ENCODE measurements around the gene CEMIP. TPM values are rescaled to one million over a fixed set of nuclear protein-coding genes. Genes with fewer than 3 reads are reported as not detected.

The CEMIP gene
- total RNA-seq, 2 experiments from 2014 or later = not detected

DNA sequence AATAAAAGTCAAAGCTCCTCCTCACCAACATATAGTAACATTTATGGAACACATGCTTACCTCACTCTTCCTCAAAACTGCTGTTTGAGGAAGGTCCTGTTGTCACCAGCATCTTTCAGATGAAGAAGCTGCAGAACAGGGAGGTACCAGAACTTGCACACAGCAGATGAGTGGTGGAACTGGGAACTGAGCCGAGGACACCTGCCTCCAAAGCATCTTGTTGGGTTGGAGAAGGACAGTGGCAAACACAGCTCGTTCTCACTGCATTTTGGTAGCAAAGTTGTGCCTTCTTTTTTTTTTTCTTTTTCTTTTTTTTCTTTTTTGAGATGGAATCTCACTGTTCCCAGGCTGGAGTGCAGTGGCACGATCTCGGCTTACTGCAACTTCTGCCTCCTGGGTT is 76.0 kb downstream of the CEMIP start:
- ATAC-seq (ENCODE audit: poor library complexity) (no peak), DNase-seq (no peak)
- Histone ChIP-seq H3K27me3 (ENCODE audit: control insufficient read depth in 1 of 2, insufficient read depth in 2 of 2, low read length in 2 of 2) (peaks cover 0 to 5% of the 10 kb centered on the region in 2 experiments), H3K9me3 (ENCODE audit: control insufficient read depth in 1 of 2, insufficient read depth in 1 of 2, low read length in 2 of 2) (no peaks in the 10 kb centered on the region), H3K4me1 (ENCODE audit: insufficient read depth, low read length) (peaks cover 17% of the 10 kb centered on the region), H3K27ac (ENCODE audit: low read depth in 1 of 2, low read length in 2 of 2) (no peak overlapping the region), H3K4me3 (ENCODE audit: low read length) (no peak overlapping the region), H3K36me3 (ENCODE audit: insufficient read depth, low read length) (no peaks in the 10 kb centered on the region)
- no peak for TF ChIP-seq CTCF (IDR thresholded peaks at IDR 0.05)
- Mint-ChIP-seq H3K4me1 (ENCODE audit: low read depth) (peaks cover 24% of the 10 kb centered on the region), H3K4me3 (no peak overlapping the region), H3K27ac (no peak overlapping the region), H3K9me3 (no peaks in the 10 kb centered on the region), H3K36me3 (ENCODE audit: low read depth) (no peaks in the 10 kb centered on the region), H3K27me3 (peaks cover 10% of the 10 kb centered on the region)
- POLR2A ChIA-PET = no interaction called here
- intact Hi-C loops (cut with DNase I, micrococcal nuclease) = no loop called here
- CTCF ChIA-PET = no interaction called here

GRCh38 chr15:80856400-80856799 is 77.2 kb downstream of the CEMIP start:
- no peaks in the 10 kb centered on the region for H3K36me3 ChIP-seq (ENCODE audit: insufficient read depth, low read length)
- no peak for TF ChIP-seq CTCF (IDR thresholded peaks at IDR 0.05)
- H3K9me3 ChIP-seq (ENCODE audit: control insufficient read depth in 1 of 2, insufficient read depth in 1 of 2, low read length in 2 of 2) = no peaks in the 10 kb centered on the region
- peaks cover 5% of the 10 kb centered on the region for H3K27me3 Mint-ChIP-seq
- H3K27ac ChIP-seq (ENCODE audit: low read depth in 1 of 2, low read length in 2 of 2) = no peak overlapping the region
- intact Hi-C loops (cut with DNase I, micrococcal nuclease) = no loop called here
- H3K27ac Mint-ChIP-seq = no peak overlapping the region
- DNase-seq (no peak), ATAC-seq (ENCODE audit: poor library complexity) (no peak)
- H3K4me3 Mint-ChIP-seq = no peak overlapping the region
- H3K36me3 Mint-ChIP-seq (ENCODE audit: low read depth) = no peaks in the 10 kb centered on the region
- no peak overlapping the region for H3K4me3 ChIP-seq (ENCODE audit: low read length)
- peaks cover 24% of the 10 kb centered on the region for H3K4me1 Mint-ChIP-seq (ENCODE audit: low read depth)
- POLR2A ChIA-PET = no interaction called here
- CTCF ChIA-PET = no interaction called here
- H3K27me3 ChIP-seq (ENCODE audit: control insufficient read depth in 1 of 2, insufficient read depth in 2 of 2, low read length in 2 of 2) = peaks cover 0 to 2% of the 10 kb centered on the region in 2 experiments
- peaks cover 17% of the 10 kb centered on the region for H3K4me1 ChIP-seq (ENCODE audit: insufficient read depth, low read length)
- no peaks in the 10 kb centered on the region for H3K9me3 Mint-ChIP-seq

GRCh38 chr15:80856809-80857377 is 77.7 kb downstream of the CEMIP start:
- Mint-ChIP-seq H3K27ac (no peak overlapping the region), H3K4me3 (no peak overlapping the region), H3K4me1 (ENCODE audit: low read depth) (peaks cover 24% of the 10 kb centered on the region), H3K9me3 (no peaks in the 10 kb centered on the region), H3K27me3 (peaks cover 5% of the 10 kb centered on the region), H3K36me3 (ENCODE audit: low read depth) (no peaks in the 10 kb centered on the region)
- CTCF ChIA-PET = no interaction called here
- peaks cover 0 to 2% of the 10 kb centered on the region in 2 experiments for H3K27me3 ChIP-seq (ENCODE audit: control insufficient read depth in 1 of 2, insufficient read depth in 2 of 2, low read length in 2 of 2)
- ATAC-seq (ENCODE audit: poor library complexity) (no peak), DNase-seq (peak in 1 of 14 experiments; percentile 13)
- intact Hi-C loops (cut with DNase I, micrococcal nuclease) = no loop called here
- no peaks in the 10 kb centered on the region for H3K36me3 ChIP-seq (ENCODE audit: insufficient read depth, low read length)
- H3K4me3 ChIP-seq (ENCODE audit: low read length) = no peak overlapping the region
- H3K27ac ChIP-seq (ENCODE audit: low read depth in 1 of 2, low read length in 2 of 2) = no peak overlapping the region
- peaks cover 17% of the 10 kb centered on the region for H3K4me1 ChIP-seq (ENCODE audit: insufficient read depth, low read length)
- no peaks in the 10 kb centered on the region for H3K9me3 ChIP-seq (ENCODE audit: control insufficient read depth in 1 of 2, insufficient read depth in 1 of 2, low read length in 2 of 2)
- TF ChIP-seq CTCF (IDR thresholded peaks at IDR 0.05) = no peak
- POLR2A ChIA-PET = no interaction called here
